MG63 (cell line): ENCODE measurements around the gene ERICH4. TPM values are rescaled to one million over a fixed set of nuclear protein-coding genes. Genes with fewer than 3 reads are reported as not detected.
"Not testable (repeated sequence)": the region's sequence is repeated elsewhere in the genome, so short reads cannot be mapped to it uniquely, and the experiment has no call there.

Source experiments
- DNase-seq: peaks from one replicate; pipeline ENCODE4 v3.0.0-alpha.2; 2020
- H3K27me3 ChIP-seq: fragments of 250-450 bp; sonication (Bioruptor Pico); 2 replicates; pipeline ENCODE4 v1.5.1; 2020; ENCODE audit warnings: mild to moderate bottlenecking, moderate library complexity
- H3K36me3 ChIP-seq: fragments of 250-450 bp; sonication (Bioruptor Pico); 2 replicates; pipeline ENCODE4 v1.5.1; 2020; ENCODE audit warnings: mild to moderate bottlenecking, moderate library complexity
- H3K4me3 ChIP-seq: fragments of 250-450 bp; sonication (Bioruptor Pico); 2 replicates; pipeline ENCODE4 v1.5.1; 2020; ENCODE audit warnings: mild to moderate bottlenecking, moderate library complexity
- H3K9me3 ChIP-seq: fragments of 250-450 bp; sonication (Bioruptor Pico); 2 replicates; pipeline ENCODE4 v1.5.1; 2020; ENCODE audit warnings: mild to moderate bottlenecking, moderate library complexity
- total RNA-seq: library from RNA; depleted of rRNA; stranded (reverse); fragments of >200 nt; shearing (Covaris generic); gene quantifications from 2 replicates; pipeline ENCODE4 v1.2.3, GENCODE V29; 2014; ENCODE audit warnings: low replicate concordance; rRNA removed

The ERICH4 gene
- total RNA-seq, 1 experiment from 2014 or later, result not detected

DNA sequence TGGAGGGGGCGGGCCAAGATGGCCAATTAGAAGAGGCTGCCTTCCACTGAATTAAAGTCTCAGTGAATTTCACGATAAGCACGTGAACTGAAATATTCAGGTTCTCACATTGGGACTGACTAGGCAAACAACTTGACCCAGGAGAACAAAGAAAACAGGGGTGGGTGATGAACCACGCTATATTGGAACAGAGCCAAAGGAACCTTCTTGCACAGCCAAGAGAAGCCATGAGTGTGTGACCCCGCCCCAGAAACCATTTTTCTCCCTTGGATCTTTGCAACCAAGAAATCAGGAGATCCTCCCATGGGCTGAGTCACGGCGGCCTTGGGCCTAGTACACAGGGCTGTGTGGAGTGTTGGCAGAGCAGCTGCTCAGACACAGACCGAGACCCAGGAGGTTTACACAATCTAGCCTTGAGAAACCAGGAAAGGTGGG, 36.8 kb downstream of the ERICH4 start:
- Histone ChIP-seq H3K36me3 (no peaks in the 10 kb centered on the region), H3K9me3 (peaks cover 3% of the 10 kb centered on the region), H3K27me3 (peaks cover 50% of the 10 kb centered on the region), H3K4me3 (no peak overlapping the region)
- DNase-seq, result no peak

DNA sequence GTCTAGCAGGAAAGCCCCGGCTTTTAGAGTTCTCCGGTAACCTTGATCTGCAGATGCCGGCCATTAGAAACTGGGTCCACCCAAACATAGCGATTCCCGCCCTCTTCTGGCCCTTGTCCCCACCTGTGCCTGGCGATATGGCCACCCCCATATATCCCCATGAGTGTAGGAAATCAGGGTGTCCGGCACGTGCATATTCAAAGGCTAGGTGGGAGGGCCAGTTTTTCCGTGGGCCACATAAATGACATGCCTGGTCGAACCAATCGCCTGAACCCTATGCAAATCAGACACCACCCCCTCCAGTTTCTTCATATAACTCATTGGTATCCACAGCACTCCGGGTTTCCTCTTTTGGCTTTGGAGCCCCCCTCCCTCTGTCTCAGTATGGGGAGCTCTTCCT, 37.4 kb downstream of the ERICH4 start:
- Histone ChIP-seq H3K4me3 (no peak overlapping the region), H3K27me3 (peaks cover 53% of the 10 kb centered on the region), H3K9me3 (peaks cover 3% of the 10 kb centered on the region), H3K36me3 (no peaks in the 10 kb centered on the region)
- DNase-seq, result no peak

DNA sequence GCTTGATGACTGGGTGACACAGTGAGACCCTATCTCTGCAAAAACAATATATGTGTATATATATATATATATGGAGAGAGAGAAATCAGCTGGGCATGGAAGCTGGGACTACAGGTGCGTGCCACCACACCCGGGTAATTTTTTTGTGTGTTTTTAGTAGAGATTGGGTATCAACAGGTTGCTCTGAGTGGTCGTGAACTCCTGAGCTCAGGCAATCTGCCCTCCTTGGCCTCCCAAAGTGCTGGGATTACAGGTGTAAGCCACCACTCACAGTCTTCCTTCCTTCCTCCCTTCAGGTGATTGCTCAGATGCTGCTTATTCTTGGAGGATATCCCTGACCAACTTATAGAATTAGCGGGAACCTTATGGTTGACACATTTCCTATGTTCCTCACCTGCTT, 41.9 kb downstream of the ERICH4 start:
- Histone ChIP-seq H3K36me3 (no peaks in the 10 kb centered on the region), H3K27me3 (peaks cover 43% of the 10 kb centered on the region), H3K9me3 (peaks cover 6% of the 10 kb centered on the region), H3K4me3 (no peak overlapping the region)
- no peak for DNase-seq

DNA sequence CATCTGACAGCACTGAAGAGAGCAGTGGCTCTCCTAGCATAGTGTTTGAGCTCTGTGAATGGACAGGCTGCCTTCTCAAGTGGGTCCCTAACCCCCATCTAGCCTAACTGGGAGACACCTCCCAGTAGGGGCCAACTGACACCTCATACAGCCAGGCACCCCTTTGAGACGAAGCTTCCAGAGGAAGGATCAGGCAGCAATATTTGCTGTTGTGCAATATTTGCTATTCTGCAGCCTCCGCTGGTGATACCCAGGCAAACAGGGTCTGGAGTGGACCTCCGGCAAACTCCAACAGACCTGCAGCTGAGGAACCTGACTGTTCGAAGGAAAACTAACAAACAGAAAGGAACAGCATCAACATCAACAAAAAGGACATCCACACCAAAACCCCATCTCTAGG, 44.0 kb downstream of the ERICH4 start:
- H3K4me3 ChIP-seq, DNase-seq, H3K9me3 ChIP-seq, H3K36me3 ChIP-seq: not testable (repeated sequence)
- peaks cover 33% of the 10 kb centered on the region for H3K27me3 ChIP-seq

DNA sequence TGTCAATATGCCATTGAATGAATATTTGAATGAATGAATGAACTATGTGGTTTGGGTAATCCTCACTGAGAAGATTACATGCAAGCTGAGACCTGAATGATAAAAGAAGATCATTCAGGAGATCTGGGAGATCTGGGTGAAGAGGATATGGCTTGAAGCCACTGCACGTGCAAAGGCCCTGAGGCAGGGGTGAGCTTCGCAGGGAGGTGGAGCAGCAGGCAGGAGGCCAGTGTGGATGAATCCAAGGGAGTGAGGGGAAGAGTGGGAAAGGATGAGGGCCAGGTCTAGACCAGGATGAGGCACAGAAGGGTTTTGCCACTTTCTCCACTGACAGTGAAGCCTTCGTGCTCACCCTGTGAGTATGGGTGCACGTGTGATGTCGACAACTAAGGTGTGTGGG, 49.9 kb downstream of the ERICH4 start:
- Histone ChIP-seq H3K36me3 (no peaks in the 10 kb centered on the region), H3K4me3 (no peak overlapping the region), H3K27me3 (peaks cover 9% of the 10 kb centered on the region), H3K9me3 (no peaks in the 10 kb centered on the region; the same call in 1 of the 2 replicates)
- DNase-seq, result no peak

Other genes with a start within 250 kb of the ERICH4 start
- gene CYP2S1, start 249.9 kb upstream of the ERICH4 start, total RNA-seq, result 3.9 and 5.0 TPM in 2 replicates
- gene AXL, start 223.9 kb upstream of the ERICH4 start, total RNA-seq, result 294 and 355 TPM in 2 replicates
- 149 and 151 TPM in 2 replicates for gene HNRNPUL1, start 178.8 kb upstream of the ERICH4 start, total RNA-seq
- 2.8 and 22.3 TPM in 2 replicates for gene CCDC97, start 133.0 kb upstream of the ERICH4 start, total RNA-seq
- gene TGFB1, start 89.2 kb upstream of the ERICH4 start, total RNA-seq, result 5.6 and 8.6 TPM in 2 replicates
- 2.4 and 31.0 TPM in 2 replicates for gene B9D2, start 79.0 kb upstream of the ERICH4 start, total RNA-seq
- 0.64 and 1.5 TPM in 2 replicates for gene TMEM91, start 66.6 kb upstream of the ERICH4 start, total RNA-seq
- 64.6 and 95.3 TPM in 2 replicates for gene EXOSC5, start 45.8 kb upstream of the ERICH4 start, total RNA-seq
- 22.0 and 58.6 TPM in 2 replicates for gene BCKDHA, start 45.3 kb upstream of the ERICH4 start, total RNA-seq
- not detected in 2 replicates for gene B3GNT8, start 15.8 kb upstream of the ERICH4 start, total RNA-seq
- gene DMAC2, start 3.2 kb upstream of the ERICH4 start, total RNA-seq, result 37.6 and 56.2 TPM in 2 replicates
- gene CEACAM21, start 133.0 kb downstream of the ERICH4 start, total RNA-seq, result not detected in 2 replicates
- gene CEACAM4, start 183.9 kb downstream of the ERICH4 start, total RNA-seq, result not detected in 2 replicates
- not detected in 2 replicates for gene CEACAM7, start 245.1 kb downstream of the ERICH4 start, total RNA-seq